GM23248 (cell line): Measurements from ENCODE around the gene MMP11.

Source experiments
- EZH2 ChIP-seq: fragments of 200-600 bp; sonication (generic); IDR thresholded peaks from 2 replicates; pipeline ENCODE4 v1.6.1; 2018; ENCODE audit warnings: antibody characterized with exemption, mild to moderate bottlenecking; ENCODE audit not compliant: insufficient read depth, poor library complexity, severe bottlenecking
- EZH2phosphoT487 ChIP-seq: fragments of 200-600 bp; sonication (generic); IDR thresholded peaks from 2 replicates; pipeline ENCODE4 v1.6.1; 2018; ENCODE audit warnings: antibody characterized with exemption, moderate library complexity, mild to moderate bottlenecking, low read depth; ENCODE audit not compliant: insufficient read depth

DNA sequence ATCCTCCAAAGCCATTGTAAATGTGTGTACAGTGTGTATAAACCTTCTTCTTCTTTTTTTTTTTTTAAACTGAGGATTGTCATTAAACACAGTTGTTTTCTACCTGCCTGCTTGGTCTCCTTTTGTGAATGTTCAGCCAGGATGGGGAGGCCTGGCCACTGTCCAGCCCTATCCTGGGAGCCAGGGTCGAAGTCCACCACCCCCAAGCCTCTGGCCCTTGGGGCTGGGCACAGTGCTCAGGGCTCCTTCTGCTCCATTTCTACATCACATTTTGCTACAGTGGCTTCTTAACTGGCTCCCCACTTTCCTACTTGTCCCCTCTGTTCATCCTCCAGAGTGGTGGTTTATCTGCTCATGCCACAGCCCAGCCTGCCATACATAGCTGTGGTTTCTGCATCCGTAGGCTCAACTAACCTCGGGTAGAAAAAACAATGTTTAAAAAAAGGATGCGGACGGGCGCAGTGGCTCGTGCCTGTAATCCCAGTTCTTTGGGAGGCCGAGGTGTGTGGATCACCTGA is 11.6 kb downstream of the MMP11 start:
- no peak for TF ChIP-seq EZH2
- TF ChIP-seq EZH2phosphoT487: no peak
